Measurements from ENCODE around the gene IFFO2. TPM values are rescaled to one million over a fixed set of nuclear protein-coding genes. Genes with fewer than 3 reads are reported as not detected.

The IFFO2 gene
- total RNA-seq, 4 donors from 2014 or later: 4.1 to 19.4 (median 7.3) TPM

DNA sequence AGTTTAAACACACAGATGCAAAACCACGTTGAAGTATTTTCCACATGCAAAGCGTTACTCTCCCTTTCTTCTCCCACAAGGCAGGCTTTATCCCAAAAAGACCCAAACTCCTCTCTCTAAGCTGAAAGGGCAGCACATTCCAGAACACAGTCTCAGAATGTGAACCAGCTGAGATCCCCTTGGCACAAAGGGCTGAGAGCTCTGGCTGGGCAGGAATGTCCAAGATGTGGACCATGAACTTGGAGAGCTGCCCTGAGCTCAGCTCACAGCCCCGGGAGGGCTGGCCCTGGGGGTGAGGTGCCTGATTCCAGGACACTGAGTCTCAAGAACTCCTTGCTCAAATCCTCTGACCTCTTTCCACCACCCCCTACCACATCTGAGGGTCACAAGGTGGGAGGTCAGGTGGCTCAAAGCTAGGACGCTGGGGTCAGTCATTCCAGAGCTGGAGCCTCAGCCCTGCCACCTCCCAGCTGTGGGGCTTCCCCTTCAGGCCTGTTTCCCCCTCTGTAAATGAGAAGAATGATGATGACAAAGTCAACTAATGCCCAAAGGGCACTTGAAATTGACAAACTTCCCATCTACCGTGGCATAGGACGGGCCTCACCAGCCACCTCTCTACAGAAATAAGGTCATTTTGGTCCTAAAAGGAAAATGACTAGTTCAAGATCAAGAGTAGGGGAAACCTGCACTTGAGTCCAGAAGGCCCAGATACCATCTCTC, 65.6 kb downstream of the IFFO2 start:
- intact Hi-C loops (cut with DNase I; ENCODE audit: low total_unique reads): no loop called here
- no peak for TF ChIP-seq POLR2A (IDR thresholded peaks at IDR 0.05)
- TF ChIP-seq, protein P1, sequence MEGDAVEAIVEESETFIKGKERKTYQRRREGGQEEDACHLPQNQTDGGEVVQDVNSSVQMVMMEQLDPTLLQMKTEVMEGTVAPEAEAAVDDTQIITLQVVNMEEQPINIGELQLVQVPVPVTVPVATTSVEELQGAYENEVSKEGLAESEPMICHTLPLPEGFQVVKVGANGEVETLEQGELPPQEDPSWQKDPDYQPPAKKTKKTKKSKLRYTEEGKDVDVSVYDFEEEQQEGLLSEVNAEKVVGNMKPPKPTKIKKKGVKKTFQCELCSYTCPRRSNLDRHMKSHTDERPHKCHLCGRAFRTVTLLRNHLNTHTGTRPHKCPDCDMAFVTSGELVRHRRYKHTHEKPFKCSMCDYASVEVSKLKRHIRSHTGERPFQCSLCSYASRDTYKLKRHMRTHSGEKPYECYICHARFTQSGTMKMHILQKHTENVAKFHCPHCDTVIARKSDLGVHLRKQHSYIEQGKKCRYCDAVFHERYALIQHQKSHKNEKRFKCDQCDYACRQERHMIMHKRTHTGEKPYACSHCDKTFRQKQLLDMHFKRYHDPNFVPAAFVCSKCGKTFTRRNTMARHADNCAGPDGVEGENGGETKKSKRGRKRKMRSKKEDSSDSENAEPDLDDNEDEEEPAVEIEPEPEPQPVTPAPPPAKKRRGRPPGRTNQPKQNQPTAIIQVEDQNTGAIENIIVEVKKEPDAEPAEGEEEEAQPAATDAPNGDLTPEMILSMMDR (IDR thresholded peaks at IDR 0.05): no peak
- H3K27ac ChIP-seq: no peak overlapping the region
- H3K4me1 ChIP-seq: no peaks in the 10 kb centered on the region
- H3K4me3 ChIP-seq: no peak overlapping the region
- no peaks in the 10 kb centered on the region for H3K36me3 ChIP-seq
- no peaks in the 10 kb centered on the region for H3K9me3 ChIP-seq
- no peaks in the 10 kb centered on the region for H3K27me3 ChIP-seq
- no peak for DNase-seq

GRCh38 chr1:18886003-18886335, 70.5 kb downstream of the IFFO2 start:
- no peak overlapping the region for H3K27ac ChIP-seq
- H3K9me3 ChIP-seq: no peaks in the 10 kb centered on the region
- no peak for DNase-seq
- intact Hi-C loops (cut with DNase I; ENCODE audit: low total_unique reads): no loop called here
- no peak for TF ChIP-seq POLR2A (IDR thresholded peaks at IDR 0.05)
- TF ChIP-seq, protein P1 (IDR thresholded peaks at IDR 0.05): no peak
- H3K36me3 ChIP-seq: no peaks in the 10 kb centered on the region
- H3K27me3 ChIP-seq: no peaks in the 10 kb centered on the region
- H3K4me3 ChIP-seq: no peak overlapping the region
- H3K4me1 ChIP-seq: no peaks in the 10 kb centered on the region

DNA sequence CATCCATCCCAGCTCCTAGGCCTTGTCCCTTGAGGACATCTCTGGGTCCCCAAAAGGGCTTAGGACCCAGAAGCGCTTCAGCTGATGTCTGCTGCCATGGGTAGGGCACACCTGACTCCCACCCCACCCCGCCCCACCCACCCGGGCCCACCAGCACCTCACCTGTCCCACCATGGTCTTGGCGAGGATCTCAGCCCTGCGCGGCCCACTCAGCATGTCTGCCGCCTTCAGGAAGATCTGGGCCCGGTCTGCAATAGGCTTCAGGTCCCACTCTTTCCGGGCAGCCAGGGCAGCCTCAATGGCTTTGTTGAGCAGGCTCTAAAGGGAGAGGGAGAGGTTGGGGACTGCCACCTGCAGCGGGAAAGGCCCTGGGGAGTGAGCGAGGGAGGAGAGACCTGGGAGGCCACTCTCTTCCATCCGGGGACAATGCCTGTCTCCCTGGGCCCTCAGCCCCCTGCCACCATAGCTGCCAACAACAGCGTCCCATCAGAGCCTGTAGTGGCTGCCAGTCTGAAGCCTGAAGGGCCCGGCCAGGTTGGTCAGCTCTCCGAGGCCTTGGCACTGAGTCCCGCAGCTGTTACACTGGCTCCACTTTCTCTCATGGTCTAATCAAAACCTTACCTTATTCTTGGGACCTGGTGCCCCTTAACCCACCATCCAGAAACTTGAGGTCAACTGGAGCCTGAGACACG, 71.0 kb downstream of the IFFO2 start:
- DNase-seq: no peak
- H3K4me1 ChIP-seq: no peaks in the 10 kb centered on the region
- no peak for TF ChIP-seq POLR2A (IDR thresholded peaks at IDR 0.05)
- TF ChIP-seq, protein P1 (IDR thresholded peaks at IDR 0.05): no peak
- no peaks in the 10 kb centered on the region for H3K27me3 ChIP-seq
- no peak overlapping the region for H3K4me3 ChIP-seq
- H3K27ac ChIP-seq: no peak overlapping the region
- intact Hi-C loops (cut with DNase I; ENCODE audit: low total_unique reads): no loop called here
- H3K36me3 ChIP-seq: no peaks in the 10 kb centered on the region
- H3K9me3 ChIP-seq: no peaks in the 10 kb centered on the region

- no peaks in the 10 kb centered on the region for H3K36me3 ChIP-seq
- H3K4me1 ChIP-seq: no peaks in the 10 kb centered on the region
- intact Hi-C loops (cut with DNase I; ENCODE audit: low total_unique reads): no loop called here
- H3K27me3 ChIP-seq: no peaks in the 10 kb centered on the region
- DNase-seq: no peak
- TF ChIP-seq, protein P1 (IDR thresholded peaks at IDR 0.05): no peak
- no peak for TF ChIP-seq POLR2A (IDR thresholded peaks at IDR 0.05)
- no peak overlapping the region for H3K4me3 ChIP-seq
- H3K9me3 ChIP-seq: no peaks in the 10 kb centered on the region
- no peak overlapping the region for H3K27ac ChIP-seq
Observed at GRCh38 chr1:18884727-18885126, 71.7 kb downstream of the IFFO2 start.

- Histone ChIP-seq H3K4me1 (no peaks in the 10 kb centered on the region), H3K36me3 (no peaks in the 10 kb centered on the region), H3K27ac (no peak overlapping the region), H3K9me3 (no peaks in the 10 kb centered on the region), H3K27me3 (no peaks in the 10 kb centered on the region), H3K4me3 (no peak overlapping the region)
- DNase-seq: no peak
- intact Hi-C loops (cut with DNase I; ENCODE audit: low total_unique reads): no loop called here
- TF ChIP-seq, protein P1 (IDR thresholded peaks at IDR 0.05): no peak
- TF ChIP-seq POLR2A (IDR thresholded peaks at IDR 0.05): no peak
Observed at GRCh38 chr1:18884419-18884717, 72.1 kb downstream of the IFFO2 start.
